OCI-LY7 (cell line): ENCODE measurements around the gene SQOR.

ENCODE experiments used
- CTCF ChIP-seq: fragments of 200-600 bp; sonication (generic); conservative IDR thresholded peaks from 2 replicates; pipeline ENCODE4 v1.5.1; 2014; ENCODE audit warnings: mild to moderate bottlenecking, antibody characterized with exemption, low read length, moderate library complexity, mixed read lengths
- EZH2phosphoT487 ChIP-seq: fragments of 200-600 bp; sonication (generic); IDR thresholded peaks from 2 replicates; pipeline ENCODE4 v1.6.1; 2018; ENCODE audit warnings: low read depth, borderline replicate concordance, mild to moderate bottlenecking, mixed run types, antibody characterized with exemption, low read length, moderate library complexity, mixed read lengths

- TF ChIP-seq CTCF (no peak), EZH2phosphoT487 (no peak)
Observed at GRCh38 chr15:45631776-45632175, 3.1 kb upstream of the SQOR start.
